Natural killer cell (primary cell): ENCODE measurements around the gene BRD3. TPM values are rescaled to one million over a fixed set of nuclear protein-coding genes. Genes with fewer than 3 reads are reported as not detected.

Source experiments
- ATAC-seq, 3 donors: fragments of 150-1000 bp in 2 of 3; fragments of 200-7000 bp in 1 of 3; cut with Tn5 transposase; 1 replicate in 1 of 3; 2 replicates in 2 of 3; pipeline ENCODE4 v1.10.0; 2021; ENCODE audit warnings: mild to moderate bottlenecking in 2 of 3, moderate library complexity in 2 of 3
- DNase-seq, 2 donors: peaks; one replicate each; pipeline versions ENCODE4 v3.0.0 to v3.0.0-alpha.2; 2013 to 2021; ENCODE audit warnings: mixed read lengths in 1 of 2
- H3K27ac ChIP-seq: one replicate; pipeline ENCODE4 v1.5.1; 2013; ENCODE audit warnings: mild to moderate bottlenecking, low read length
- H3K27me3 ChIP-seq: one replicate; pipeline ENCODE4 v1.6.1; 2013; ENCODE audit warnings: low read length; ENCODE audit not compliant: control insufficient read depth, insufficient read depth
- H3K36me3 ChIP-seq: one replicate; pipeline ENCODE4 v1.6.1; 2013; ENCODE audit warnings: low read length; ENCODE audit not compliant: control insufficient read depth, insufficient read depth
- H3K4me1 ChIP-seq: one replicate; pipeline ENCODE4 v1.6.1; 2013; ENCODE audit warnings: low read length; ENCODE audit not compliant: control insufficient read depth, insufficient read depth
- H3K4me3 ChIP-seq: one replicate; pipeline ENCODE4 v1.5.1; 2013; ENCODE audit warnings: low read length
- H3K9me3 ChIP-seq: one replicate; pipeline ENCODE4 v1.6.1; 2013; ENCODE audit warnings: low read length; ENCODE audit not compliant: control insufficient read depth, insufficient read depth
- H3K27ac Mint-ChIP-seq, 2 donors: one replicate each; pipeline ENCODE4 v1.8.0; 2022; ENCODE audit warnings: mild to moderate bottlenecking in 2 of 2, mixed read lengths in 2 of 2, moderate library complexity in 1 of 2
- H3K27me3 Mint-ChIP-seq, 2 donors: one replicate each; pipeline ENCODE4 v1.8.0; 2022; ENCODE audit warnings: low read depth in 2 of 2, mixed read lengths in 2 of 2
- H3K36me3 Mint-ChIP-seq: one replicate; pipeline ENCODE4 v1.8.0; 2022; ENCODE audit warnings: mixed read lengths
- H3K4me1 Mint-ChIP-seq, 2 donors: one replicate each; pipeline ENCODE4 v1.8.0; 2022; ENCODE audit warnings: mixed read lengths in 2 of 2
- H3K4me3 Mint-ChIP-seq: one replicate; pipeline ENCODE4 v1.8.0; 2022; ENCODE audit warnings: mild to moderate bottlenecking, moderate library complexity, mixed read lengths
- H3K9me3 Mint-ChIP-seq, 2 donors: one replicate each; pipeline ENCODE4 v1.8.0; 2022; ENCODE audit warnings: mixed read lengths in 2 of 2
- CTCF ChIP-seq: fragments of 200-600 bp; IDR thresholded peaks from one replicate; pipeline ENCODE4 v1.8.0; 2022; ENCODE audit warnings: antibody characterized with exemption
- WGBS: methylation state at CpG from one replicate; pipeline ENCODE4 v1.1.7; 2013; ENCODE audit warnings: missing lambda C conversion rate; ENCODE audit not compliant: insufficient coverage; 5-methylcytosine and 5-hydroxymethylcytosine counted together
- intact Hi-C: fragments of 100-400 bp; cut with micrococcal nuclease; formaldehyde crosslinking; loops from one replicate; pipeline ENCODE4 v1.14.2; 2022
- total RNA-seq, 4 donors: library from RNA; stranded (reverse); fragments of 120-200 nt in 1 of 4; gene quantifications; one replicate each; pipeline versions ENCODE4 v1.2.3 to v1.2.4, GENCODE V29; 2013 to 2022

The BRD3 gene
- total RNA-seq, 3 donors from 2014 or later (not counting 1 experiment from before 2014, with no cell fraction given), result 52.8 to 63.0 (median 52.8) TPM

DNA sequence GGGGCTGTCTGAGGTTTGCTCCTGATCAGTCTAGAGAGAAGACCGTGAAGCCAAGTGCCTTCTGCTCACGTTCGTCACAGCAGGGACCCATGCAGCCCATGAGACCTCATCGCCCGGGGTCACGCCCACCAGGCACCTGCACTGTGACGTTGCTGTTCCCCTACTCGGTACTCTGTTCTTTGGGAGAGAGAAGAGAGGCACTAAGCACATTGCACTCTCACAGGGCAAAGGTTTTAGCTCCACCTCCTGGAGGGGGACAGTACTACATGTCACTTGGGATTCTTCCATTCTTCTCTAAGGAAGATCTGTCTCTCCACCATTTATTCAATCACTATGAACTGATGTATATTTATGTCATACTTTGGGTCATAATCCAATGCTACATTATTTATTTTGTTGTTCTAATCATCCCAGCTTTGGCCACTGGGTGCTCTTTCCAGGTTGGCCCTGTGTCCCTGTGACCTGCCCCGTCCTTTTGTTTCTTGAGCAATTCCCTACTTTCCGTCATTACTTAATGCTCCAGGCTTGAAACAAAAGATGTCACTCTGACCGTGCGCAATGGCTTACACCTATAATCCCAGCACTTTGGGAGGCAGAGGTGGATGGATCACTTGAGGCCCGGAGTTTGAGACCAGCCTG lies 31.4 kb upstream of the BRD3 start:
- H3K27ac Mint-ChIP-seq, result no peak overlapping the region
- ATAC-seq, result peak; percentile 86 to 89 (median 86)
- intact Hi-C loops, result loop anchor here (2.0 kb wide), 1 partner anchor 306 kb away; no protein-coding TSS in a partner anchor
- no peaks in the 10 kb centered on the region for H3K36me3 Mint-ChIP-seq
- no peaks in the 10 kb centered on the region for H3K4me1 Mint-ChIP-seq
- no peak overlapping the region for H3K4me3 Mint-ChIP-seq
- no peak overlapping the region for H3K27ac ChIP-seq
- H3K4me3 ChIP-seq, result no peak overlapping the region
- 38% methylated on average over 13 of the region's 13 CpGs for WGBS
- no peaks in the 10 kb centered on the region for H3K9me3 ChIP-seq
- TF ChIP-seq CTCF, result peak; percentile 69
- H3K36me3 ChIP-seq, result no peaks in the 10 kb centered on the region
- H3K9me3 Mint-ChIP-seq, result peaks cover 0 to 9% of the 10 kb centered on the region in 2 donors
- peak in 1 of 2 donors; percentile 78 for DNase-seq
- H3K27me3 ChIP-seq, result peaks cover 2% of the 10 kb centered on the region
- no peaks in the 10 kb centered on the region for H3K4me1 ChIP-seq
- peaks cover 3 to 17% of the 10 kb centered on the region in 2 donors for H3K27me3 Mint-ChIP-seq

GRCh38 chr9:134089972-134090371 lies 22.1 kb upstream of the BRD3 start:
- Histone ChIP-seq H3K9me3 (no peaks in the 10 kb centered on the region), H3K27me3 (peaks cover 3% of the 10 kb centered on the region), H3K36me3 (no peaks in the 10 kb centered on the region), H3K4me3 (no peak overlapping the region), H3K27ac (no peak overlapping the region), H3K4me1 (no peaks in the 10 kb centered on the region)
- no peak for ATAC-seq
- Mint-ChIP-seq H3K27ac (no peak overlapping the region), H3K9me3 (no peaks in the 10 kb centered on the region), H3K36me3 (no peaks in the 10 kb centered on the region), H3K4me1 (no peaks in the 10 kb centered on the region), H3K4me3 (no peak overlapping the region), H3K27me3 (peaks cover 21 to 23% of the 10 kb centered on the region in 2 donors)
- TF ChIP-seq CTCF, result no peak
- 91% methylated on average over 4 of the region's 4 CpGs for WGBS
- intact Hi-C loops, result no loop called here
- no peak for DNase-seq

DNA sequence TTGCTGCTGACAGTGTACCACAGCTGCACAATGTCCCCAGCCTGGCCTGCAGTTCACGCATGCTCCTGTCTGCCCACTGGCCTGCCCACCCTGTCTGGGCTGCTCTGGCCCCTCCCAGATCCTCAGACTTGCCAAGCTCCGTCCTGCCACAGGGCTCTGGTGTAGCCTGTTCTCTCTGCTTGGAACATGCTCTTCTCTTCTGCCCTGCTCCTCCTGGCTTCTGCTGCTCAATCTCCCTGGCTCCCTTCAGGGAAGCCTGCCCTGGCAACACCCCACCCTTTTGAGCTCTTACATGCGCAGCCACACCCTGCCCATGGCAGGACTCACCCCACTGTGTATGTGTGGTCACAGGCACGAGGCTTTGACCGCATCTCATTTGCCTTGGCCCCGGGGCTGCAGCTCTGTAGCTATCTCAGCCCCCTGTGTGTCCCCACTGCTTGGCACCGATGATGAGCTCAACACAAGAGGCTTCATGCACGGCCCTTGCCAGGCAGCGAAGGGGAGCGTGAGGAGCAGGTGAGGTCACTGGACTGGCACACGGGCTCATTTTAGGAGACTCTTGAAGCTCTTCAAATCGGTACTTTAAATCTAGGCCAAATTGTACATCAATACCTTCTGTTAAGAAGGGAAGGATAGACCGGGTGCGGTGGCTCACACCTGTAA lies 20.4 kb upstream of the BRD3 start:
- Histone ChIP-seq H3K27me3 (no peaks in the 10 kb centered on the region), H3K4me3 (no peak overlapping the region), H3K36me3 (no peaks in the 10 kb centered on the region), H3K27ac (no peak overlapping the region), H3K9me3 (no peaks in the 10 kb centered on the region), H3K4me1 (no peaks in the 10 kb centered on the region)
- 91% methylated on average over 14 of the region's 14 CpGs for WGBS
- no peak overlapping the region for H3K4me3 Mint-ChIP-seq
- TF ChIP-seq CTCF, result no peak
- no peaks in the 10 kb centered on the region for H3K9me3 Mint-ChIP-seq
- no peak overlapping the region for H3K27ac Mint-ChIP-seq
- H3K4me1 Mint-ChIP-seq, result no peaks in the 10 kb centered on the region
- intact Hi-C loops, result no loop called here
- DNase-seq (no peak), ATAC-seq (no peak)
- no peaks in the 10 kb centered on the region for H3K36me3 Mint-ChIP-seq
- H3K27me3 Mint-ChIP-seq, result peaks cover 14 to 19% of the 10 kb centered on the region in 2 donors
